EH (cell line): ENCODE data around the gene CYP3A4.
"Not testable (repeated sequence)": the region's sequence is repeated elsewhere in the genome, so short reads cannot be mapped to it uniquely, and the experiment has no call there.

Experiments
- DNase-seq: peaks from one replicate; pipeline ENCODE4 v3.0.0-alpha.2; 2015; ENCODE audit warnings: low read depth

The CYP3A4 gene

DNA sequence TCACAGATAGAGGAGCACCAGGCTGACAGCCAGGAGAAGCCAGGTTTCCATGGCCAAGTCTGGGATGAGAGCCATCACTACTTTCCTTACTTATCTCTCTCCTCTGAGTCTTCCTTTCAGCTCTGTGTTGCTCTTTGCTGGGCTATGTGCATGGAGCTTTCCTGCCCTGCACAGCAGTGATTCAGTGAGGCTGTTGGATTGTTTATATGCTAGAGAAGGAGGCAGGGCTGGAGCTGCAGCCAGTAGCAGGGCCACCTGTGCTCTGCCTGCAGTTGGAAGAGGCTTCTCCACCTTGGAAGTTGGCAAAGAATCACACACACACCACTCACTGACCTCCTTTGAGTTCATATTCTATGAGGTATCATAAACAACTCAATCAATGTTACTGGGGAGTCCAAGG is at the start of gene CYP3A4:
CYP3A4 (minus strand) TSS at position 178 of the 400 bp plus-strand sequence; CDS start at position 75, 103 bp downstream.
- no peak for DNase-seq

DNA sequence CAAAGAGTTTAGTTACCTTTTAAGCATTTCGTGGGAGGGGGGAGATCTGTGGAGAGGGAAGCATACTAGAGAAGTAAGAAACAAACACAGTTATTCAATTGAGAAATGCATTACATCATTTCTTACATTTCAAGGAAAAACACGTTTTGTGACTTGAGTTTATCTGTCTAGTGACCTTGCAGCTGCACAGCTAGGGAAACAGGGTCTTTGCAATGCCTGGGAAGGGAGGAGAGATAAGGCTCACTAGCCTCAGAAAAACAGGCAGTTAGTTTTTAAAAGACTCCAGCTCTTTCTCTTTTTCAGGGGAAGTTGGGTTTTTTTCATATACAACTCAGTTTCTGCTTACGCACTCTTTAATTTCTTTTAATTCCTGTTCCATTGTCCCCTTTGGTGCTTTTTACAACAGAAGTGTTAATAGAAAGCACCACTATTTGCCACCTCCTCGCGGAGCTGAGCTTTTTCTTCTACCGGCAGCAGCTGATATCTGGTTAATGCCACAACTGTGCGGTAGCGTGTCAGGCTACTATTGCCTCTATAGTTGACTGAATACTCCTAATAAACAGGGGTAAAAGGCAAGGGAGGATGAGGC is 49.4 kb upstream of the CYP3A4 start:
- no peak for DNase-seq

DNA sequence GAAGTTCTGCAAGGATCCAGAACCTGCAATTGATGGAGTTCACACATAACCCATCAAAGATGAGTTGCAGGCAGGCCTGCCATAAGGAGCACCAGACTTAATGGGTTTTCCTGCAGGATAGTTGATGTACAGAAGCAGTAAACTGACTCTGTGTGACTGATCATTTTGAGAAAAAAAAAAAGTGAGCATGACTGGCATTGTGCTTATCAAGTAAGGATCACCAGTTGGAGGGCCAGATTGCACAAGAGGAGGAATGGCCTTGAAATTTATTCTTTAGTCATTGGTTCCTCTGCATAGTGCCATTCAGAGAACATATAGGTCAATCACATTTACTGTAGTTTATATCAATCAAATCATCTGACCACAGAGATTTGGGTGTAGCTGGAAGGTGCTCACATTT is 47.6 kb upstream of the CYP3A4 start:
- DNase-seq: no peak

DNA sequence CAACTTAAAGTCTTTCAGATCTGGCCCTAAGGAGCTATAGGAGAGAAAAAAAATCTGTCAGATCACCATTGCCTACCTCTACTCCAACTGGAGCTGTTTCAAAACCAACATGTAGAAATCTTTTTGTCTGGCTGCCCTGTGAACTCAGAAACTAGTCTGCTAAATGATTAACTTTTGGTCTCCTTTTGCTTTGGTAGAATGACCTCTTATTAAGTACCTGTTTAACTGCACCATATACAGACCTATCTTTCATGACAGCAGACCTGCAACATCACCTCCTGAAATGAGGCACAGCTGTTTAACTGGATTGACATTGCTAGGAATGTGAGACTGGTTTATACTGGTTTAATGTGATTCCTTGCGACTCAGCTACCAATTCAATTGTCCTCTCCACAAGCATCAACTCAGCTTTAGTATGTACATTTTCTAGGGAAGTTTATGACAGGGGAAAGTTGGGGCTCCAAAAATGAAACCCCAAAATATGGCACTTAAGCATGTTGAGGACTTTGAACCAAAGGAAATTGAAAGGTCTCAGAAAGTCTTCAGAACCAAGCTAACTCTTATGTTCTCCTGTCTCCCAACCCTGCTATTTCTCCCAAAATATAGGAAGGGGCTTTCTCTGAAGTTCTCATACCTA is 45.7 kb upstream of the CYP3A4 start:
- DNase-seq: no peak

DNA sequence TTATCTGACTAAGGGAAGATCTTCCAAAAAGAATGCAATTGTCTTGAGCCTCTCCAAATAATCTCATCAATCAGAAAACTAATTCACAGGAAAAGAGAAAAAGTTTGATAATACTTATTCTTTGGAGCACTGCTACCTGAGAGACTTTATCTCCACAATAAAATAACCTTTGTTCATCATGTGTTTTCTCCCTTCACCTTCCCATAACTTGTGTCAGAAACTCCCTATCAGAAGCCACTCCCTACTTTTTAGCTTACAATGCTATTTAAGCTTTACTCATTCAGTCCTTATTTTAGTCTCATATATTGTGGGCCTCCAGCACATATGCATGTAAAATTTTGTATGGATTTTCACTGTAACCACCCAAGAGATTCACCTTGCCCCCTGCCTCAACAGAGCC is 44.8 kb upstream of the CYP3A4 start:
- DNase-seq: no peak

DNA sequence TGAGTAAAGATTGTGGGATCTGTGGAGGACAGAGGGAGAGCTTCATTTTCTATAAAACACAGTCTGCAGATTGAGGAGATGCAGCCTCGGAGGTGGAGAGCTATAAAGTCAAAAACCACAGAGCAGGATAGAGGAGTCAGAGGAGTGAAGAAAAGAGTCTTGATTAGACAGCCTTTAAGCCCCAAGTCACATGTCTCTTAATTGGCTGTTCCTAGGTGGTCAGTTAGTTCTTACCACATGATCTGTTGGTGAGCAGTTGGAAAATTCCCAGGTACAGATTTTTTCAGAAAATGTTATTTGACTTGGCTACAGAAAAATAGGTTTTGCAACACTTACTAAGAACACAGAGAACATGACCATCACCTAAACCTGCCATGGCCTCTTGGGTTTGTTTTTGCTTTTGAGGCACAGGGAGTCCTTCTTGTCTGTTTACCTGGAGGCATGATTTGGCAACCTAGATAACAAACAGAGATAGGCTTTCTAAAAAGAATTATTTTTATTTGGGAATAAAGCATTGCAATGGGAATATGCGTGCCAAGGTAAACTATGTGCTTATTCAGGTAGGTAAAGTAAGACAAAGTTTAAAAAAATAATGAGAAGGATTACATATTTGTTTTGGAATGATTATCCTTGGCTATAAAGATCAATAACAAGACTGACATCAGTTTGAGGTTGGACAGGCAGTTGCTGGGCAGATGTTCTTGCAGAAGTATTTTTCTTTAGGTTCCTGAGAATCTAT is 43.2 kb upstream of the CYP3A4 start:
- DNase-seq: no peak

DNA sequence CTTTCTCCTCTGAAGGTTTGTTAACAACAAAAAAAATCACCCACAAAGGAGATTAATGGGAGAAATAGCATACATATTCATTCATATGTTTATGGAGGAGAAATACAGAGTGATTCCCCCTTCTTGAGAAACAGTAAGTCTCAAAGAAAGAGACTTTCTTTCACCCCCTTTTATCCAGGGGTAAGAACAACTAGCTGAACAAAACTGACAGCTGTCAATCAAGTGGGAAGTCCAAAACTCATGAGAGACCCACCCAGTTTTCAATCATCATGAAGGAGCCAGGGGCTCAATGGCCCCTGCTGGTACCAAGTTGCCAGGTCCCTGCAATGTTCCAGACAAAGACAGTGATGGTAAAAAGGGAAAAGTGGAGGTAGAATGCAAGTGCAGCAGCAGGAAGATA is 41.9 kb upstream of the CYP3A4 start:
- no peak for DNase-seq

DNA sequence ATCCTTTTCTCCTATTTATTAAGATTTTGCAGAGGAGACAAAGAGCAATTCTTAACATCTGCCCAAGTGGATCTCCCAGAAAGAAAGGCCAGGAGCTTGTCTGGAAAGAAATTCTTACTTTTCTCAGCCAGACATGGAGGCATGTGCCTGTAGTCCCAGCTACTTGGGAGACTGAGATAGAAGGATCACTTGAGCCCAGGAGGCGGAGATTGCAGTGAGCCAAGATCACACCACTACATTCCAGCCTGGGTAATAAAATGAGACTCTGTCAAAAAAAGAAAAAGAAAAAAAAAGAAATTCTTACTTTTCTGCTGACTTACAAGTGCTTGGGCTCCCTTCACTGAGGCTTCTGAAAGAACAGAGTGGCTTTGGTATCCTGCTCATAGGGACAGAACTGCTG is 41.5 kb upstream of the CYP3A4 start:
- no peak for DNase-seq

DNA sequence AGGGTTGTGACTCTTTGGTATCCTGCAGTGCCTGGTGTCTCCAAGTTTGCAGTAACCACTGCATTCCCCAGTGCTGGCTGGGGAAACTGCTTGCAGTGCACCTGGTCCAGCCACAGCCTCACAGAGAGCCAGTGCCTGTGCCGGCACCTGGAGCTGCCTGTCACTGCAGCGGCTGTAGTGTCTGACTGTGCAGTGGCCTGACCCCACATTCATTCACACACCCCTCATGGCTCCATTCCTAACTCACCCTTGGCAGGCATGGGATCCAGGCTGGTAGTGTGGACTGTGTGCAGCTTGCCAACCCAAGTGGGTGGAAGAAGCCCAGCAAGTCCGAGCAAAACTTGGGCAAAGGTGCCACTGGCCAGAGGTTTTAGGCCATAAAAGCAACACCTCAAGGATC is 40.1 kb upstream of the CYP3A4 start:
- DNase-seq: no peak

DNA sequence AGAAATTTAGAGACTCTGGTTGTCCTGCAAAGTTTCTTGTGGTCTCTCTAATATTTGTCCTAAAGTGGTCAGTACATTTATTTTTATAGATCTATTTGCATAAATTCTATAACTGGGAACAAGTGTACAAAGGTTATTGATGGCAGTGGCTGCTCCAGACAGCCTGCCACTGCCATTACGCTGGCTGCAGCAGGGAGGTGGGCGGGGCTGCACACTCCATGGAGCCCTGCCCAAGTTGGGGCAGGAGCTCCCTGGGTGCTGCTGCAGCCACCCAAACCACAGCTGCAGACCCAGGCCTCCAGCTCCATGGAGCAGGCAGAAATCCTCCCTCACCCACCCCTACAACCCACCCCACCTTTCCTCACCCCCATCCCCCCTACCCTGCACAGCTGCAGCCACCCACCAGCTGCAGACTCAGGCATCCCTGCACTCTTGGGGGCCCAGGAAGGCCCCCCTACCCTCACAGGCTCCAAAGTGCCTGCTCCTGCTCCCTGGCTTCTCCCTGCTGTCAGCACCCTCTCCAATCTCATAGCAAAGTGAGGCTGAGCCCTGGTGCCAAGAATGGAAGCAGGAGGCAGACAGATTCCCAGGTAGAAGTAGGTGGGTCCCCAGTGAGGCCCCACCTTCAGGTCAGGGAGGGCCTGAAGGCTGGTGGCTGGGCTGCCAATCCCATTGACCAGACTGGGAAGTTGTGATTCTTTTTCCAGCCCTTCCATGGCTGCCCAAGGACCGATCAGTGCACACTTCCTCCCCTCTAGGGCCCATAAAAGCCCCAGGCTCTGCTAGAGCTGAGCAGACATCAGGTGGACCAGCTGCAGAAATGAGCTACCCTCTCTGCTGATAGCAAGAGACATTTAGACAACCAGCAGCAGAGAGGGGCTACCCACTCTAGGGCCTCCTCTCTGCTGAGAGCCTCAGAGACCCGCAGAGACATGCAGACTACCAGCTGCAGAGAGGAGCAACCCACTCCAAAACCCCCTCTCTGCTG is 39.0 kb upstream of the CYP3A4 start:
- DNase-seq: no peak

DNA sequence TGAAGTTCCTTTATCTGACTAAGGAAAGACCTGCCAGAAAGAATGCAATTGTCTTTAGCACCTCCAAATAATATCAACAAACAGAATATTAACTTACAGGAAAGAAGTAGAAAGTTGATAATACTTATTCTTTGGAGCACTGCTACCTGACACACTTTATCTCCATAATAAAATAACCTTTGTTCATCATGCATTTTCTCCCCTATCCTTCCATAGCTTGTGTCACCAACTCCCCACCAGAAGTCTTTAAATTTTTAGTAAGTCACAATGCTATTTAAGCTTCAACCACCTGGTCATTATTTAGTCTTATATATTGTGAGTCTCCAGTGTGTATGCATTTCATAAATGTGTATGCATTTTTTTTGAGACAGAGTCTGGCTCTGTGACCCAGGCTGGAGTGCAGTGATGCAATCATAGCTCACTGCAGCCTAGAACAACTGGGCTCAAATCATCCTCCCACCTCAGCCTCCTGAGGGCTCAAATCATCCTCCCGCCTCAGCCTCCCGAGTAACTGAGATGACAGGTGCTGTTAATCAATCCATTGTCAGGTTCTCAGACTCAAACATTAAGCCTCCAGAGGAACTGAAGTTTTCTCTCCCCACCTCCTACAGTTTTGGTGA is 36.5 kb upstream of the CYP3A4 start:
- DNase-seq: no peak

DNA sequence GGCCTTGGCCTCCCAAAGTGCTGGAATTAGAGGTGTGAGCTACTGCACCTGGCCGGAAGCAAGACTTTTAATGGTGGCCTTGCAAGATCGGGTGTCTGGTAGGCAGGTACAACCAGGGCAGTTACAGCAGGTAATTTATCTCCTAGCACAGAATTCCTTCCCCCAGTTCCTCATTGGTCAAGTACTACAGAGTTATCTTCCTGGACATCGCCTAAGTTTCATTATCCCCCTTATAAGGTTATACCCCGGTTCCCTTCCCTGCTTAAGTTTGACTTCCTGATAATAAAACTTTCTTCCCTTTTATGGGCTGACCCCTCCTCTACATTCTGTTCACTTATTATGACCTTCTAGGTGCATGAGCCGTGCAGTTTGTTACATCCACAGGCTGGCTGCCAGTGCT is 24.8 kb upstream of the CYP3A4 start:
- DNase-seq: no peak

DNA sequence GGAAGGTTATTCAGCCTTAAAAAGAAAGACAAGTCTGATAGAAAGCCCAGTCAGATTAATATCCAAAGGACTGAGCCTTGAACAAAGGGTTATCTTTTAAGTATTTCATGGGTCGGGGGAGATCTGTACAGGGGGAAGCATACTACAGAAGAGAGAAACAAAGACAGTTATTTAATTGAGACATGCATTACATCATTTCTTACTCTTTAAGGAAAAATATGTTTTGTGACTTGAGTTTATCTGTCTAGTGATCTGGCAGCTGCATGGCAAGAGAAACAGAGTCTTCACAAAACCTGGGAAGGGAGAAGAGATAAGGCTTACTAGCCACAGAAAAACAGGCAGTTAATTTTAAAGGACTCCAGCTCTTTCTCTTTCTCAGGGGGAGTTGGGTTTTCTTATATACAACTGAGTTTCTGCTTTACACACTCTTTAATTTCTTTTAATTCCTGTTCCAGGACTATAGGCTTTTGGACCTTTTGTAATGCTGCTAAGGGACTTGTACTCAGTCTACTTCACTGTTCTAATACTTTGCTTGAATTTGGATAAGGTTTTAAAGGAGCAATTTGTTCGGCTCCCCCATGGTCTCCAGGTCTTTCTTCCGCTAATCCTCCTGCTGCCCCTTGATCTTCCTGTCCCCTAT is 23.0 kb upstream of the CYP3A4 start:
- DNase-seq: no peak

DNA sequence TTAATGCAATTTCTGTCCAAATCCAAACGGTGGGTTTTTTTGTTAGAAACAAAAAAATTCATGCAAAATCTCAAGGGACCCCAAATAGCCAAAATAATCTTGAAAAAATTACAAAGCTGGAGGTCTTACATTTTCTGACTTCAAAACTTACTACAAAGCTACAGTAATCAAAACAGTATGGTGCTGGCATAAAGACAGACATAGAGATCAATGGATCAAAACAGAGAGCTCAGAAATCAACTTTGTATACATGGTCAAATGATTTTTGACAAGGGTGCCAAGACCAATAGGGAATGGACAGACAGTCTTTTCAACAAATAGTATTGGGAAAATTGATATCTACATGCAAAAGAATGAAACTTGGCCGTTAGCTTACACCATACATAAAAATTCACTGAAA is 21.7 kb upstream of the CYP3A4 start:
- DNase-seq: no peak

DNA sequence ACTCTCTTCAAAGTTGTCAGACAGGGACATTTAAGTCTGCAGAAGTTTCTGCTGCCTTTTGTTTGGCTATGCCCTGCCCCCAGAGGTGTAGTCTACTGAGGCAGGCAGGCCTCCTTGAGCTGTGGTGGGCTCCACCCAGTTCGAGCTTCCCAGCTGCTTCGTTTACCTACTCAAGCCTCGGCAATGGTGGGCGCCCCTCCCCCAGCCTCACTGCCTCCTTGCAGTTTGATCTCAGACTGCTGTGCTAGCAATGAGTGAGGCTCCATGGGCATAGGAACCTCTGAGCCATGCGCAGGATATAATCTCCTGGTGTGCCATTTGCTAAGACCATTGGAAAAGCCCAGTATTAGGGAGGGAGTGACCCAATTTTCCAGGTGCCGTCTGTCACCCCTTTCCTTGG is 19.1 kb upstream of the CYP3A4 start:
- DNase-seq: not testable (repeated sequence)

DNA sequence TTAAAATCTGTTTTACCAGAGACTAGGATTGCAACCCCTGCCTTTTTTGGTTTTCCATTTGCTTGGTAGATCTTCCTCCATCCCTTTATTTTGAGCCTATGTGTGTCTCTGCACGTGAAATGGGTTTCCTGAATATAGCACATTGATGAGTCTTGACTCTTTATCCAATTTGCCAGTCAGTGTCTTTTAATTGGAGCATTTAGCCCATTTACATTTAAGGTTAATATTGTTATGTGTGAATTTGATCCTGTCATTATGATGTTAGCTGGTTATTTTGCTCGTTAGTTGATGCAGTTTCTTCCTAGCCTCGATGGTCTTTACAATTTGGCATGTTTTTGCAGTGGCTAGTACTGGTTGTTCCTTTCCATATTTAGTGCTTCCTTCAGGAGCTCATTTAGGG is 17.4 kb upstream of the CYP3A4 start:
- not testable (repeated sequence) for DNase-seq

DNA sequence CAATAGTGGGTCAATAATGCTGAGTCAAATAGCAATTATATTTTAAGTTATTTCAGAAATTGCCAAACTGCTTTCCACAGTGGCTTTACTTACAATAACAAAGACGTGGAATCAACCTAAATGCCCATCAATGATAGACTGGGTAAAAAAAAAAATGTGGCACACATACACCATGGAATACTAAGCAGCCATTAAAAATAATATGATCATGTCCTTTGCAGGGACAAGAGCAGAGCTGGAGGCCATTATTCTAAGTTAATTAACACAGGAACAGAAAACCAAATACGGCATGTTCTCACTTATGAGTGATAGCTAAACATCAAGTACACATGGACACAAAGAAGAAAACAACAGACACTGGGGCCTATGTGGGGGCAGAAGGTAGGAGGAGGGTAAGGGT is 15.0 kb upstream of the CYP3A4 start:
- DNase-seq: no peak

DNA sequence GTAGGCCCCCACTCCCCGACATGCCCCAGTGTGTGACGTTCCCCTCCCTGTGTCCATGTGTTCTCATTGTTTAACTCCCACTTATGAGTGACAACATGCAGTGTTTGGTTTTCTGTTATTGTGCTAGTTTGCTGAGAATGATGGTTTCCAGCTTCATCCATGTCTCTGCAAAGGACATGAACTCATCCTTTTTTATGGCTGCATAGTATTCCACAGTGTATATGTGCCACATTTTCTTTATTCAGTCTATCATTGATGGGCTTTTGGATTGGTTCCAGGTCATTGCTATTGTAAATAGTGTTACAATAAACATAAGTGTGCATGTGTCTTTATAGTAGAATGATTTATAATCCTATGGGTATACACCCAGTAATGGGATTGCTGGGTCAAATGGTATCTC is 11.9 kb upstream of the CYP3A4 start:
- not testable (repeated sequence) for DNase-seq

DNA sequence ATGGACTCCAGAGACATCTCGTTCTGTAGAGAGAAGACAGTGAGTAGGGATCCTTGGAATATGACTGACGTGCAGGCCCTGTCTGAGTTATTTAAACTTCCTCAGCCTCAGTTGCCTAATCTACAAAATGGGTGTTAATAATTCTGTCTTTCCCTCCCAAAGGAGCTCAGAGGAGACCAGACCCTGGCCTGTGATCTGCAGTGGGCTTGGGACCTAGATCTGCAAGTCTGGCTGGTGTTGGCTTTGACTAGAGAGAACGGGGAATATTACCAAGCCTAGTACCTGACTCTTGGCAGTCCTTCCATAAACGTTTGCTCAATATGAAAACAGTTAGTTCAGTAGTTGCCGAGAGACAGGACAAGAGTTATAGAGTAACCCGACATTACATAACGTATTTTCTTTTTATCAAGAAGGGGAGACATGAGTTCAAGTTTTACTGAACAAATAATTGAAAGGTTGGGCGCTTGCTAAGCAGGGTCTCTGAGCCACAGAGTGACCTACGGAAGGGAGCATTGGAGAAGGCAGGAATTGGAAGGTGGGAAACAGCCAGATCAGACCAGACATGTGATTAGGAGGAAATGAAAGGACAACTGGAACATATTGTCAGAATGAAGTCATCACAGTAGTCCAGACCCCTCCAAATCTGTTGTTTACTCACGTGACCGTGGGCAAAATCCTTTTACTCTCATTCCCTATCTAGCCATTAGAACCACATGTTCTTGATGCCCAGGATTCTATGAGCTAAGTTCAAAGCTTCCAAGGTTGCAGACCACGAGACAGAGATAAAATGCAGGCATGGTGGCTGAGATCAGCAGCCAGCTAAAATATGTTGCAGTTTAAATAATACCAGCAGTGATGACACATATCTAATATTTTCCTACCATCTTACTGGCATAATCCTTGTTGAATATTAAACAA is 10.9 kb upstream of the CYP3A4 start:
- DNase-seq: no peak

DNA sequence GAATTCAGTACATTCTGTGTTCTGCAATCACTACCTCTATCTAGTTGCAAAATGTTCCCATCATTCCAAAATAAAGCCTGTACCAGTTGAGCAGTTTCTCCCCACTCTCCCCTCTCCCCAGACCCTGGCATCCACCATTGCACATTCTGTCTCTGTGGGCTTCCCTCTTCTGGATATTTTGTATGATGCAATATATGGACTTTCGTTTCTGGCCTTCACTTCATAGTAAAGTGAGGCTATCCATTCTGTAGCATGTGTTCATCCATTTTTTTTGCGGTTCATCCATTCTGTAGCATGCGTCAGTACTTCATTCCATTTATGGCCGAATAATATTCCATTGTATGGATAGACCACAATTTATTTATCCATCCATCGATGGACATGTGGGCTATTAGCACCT is 9.5 kb upstream of the CYP3A4 start:
- no peak for DNase-seq
